Fibroblast of villous mesenchyme (primary cell): ENCODE measurements around the gene LINGO4. TPM values are rescaled to one million over a fixed set of nuclear protein-coding genes. Genes with fewer than 3 reads are reported as not detected.

Source experiments
- DNase-seq: peaks from one replicate; pipeline ENCODE4 v3.0.0-alpha.2; 2010; ENCODE audit warnings: low read depth
- H3K4me3 ChIP-seq: 2 replicates; pipeline ENCODE4 v1.5.1; 2011; ENCODE audit warnings: low read depth, mild to moderate bottlenecking, low read length
- small RNA-seq: library from RNA; depleted of rRNA; stranded (forward); fragments of <200 nt; gene quantifications from one replicate; pipeline ENCODE3, GENCODE V24; 2012
- total RNA-seq: library from RNA; depleted of rRNA; stranded (reverse); fragments of >200 nt; gene quantifications from 2 replicates; pipeline ENCODE4 v1.2.3, GENCODE V29; 2012
- TF ChIP-seq, protein P1 (sequence below): IDR thresholded peaks from 2 replicates; pipeline ENCODE4 v1.5.1; 2012; ENCODE audit warnings: low read depth, mild to moderate bottlenecking, low read length; ENCODE audit not compliant: insufficient read depth

LINGO4 gene
- total RNA-seq, 1 donor: not detected

DNA sequence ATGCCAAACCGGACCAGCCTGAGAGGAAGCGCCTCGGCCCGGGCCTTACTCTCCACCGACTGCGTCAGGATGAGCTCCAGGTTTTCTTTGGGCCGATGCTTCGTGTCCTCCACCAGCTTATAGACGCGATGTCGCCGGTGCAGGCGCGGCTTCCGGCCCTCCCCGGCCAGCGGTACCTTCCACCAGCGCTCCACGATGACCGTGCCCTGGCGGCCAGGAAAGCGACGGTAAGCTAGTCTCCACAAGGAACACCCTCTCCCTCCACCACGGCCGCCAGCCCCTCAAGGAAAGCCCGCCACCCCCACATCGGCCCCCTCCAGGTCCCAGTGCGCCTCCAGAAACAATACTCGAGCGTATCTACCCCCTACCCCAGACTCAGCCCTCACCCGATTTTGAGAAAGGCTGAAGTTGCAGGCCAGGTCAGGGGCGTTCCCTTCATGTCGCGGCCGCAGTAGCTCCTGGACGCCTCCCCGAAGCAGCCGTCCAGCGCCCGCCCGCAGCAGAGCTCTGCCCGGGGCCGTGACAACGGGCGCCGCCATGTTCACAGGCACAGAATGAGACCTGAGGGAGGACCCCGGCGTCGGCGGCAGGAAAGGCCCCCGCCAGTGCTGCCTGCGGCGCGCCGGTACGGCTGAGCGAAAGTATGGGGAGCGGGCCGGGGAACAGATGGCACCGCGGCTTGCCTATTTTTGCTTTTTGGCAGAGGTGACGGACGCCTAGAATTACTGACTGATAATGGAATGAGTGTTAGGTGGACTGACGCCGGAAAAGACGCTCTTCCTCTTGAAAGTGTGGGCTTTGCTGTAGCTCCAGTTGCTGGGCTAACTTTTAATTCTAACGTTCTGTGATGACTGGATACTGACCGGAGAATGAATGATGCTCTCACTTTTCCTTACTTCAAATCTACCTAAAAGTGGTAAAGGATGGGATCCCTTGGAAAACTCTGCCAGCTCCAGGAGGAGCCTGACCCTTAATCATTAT, 42.0 kb downstream of the LINGO4 start, which contains the start of gene MRPL9:
MRPL9 (minus strand) TSS at position 556 of the 981 bp plus-strand sequence; CDS start at position 539, 17 bp downstream.
- TF ChIP-seq, protein P1, sequence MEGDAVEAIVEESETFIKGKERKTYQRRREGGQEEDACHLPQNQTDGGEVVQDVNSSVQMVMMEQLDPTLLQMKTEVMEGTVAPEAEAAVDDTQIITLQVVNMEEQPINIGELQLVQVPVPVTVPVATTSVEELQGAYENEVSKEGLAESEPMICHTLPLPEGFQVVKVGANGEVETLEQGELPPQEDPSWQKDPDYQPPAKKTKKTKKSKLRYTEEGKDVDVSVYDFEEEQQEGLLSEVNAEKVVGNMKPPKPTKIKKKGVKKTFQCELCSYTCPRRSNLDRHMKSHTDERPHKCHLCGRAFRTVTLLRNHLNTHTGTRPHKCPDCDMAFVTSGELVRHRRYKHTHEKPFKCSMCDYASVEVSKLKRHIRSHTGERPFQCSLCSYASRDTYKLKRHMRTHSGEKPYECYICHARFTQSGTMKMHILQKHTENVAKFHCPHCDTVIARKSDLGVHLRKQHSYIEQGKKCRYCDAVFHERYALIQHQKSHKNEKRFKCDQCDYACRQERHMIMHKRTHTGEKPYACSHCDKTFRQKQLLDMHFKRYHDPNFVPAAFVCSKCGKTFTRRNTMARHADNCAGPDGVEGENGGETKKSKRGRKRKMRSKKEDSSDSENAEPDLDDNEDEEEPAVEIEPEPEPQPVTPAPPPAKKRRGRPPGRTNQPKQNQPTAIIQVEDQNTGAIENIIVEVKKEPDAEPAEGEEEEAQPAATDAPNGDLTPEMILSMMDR: peak; percentile 9
- H3K4me3 ChIP-seq: peak within 1 kb of the TSS; percentile 95
- peak; percentile 75 for DNase-seq

DNA sequence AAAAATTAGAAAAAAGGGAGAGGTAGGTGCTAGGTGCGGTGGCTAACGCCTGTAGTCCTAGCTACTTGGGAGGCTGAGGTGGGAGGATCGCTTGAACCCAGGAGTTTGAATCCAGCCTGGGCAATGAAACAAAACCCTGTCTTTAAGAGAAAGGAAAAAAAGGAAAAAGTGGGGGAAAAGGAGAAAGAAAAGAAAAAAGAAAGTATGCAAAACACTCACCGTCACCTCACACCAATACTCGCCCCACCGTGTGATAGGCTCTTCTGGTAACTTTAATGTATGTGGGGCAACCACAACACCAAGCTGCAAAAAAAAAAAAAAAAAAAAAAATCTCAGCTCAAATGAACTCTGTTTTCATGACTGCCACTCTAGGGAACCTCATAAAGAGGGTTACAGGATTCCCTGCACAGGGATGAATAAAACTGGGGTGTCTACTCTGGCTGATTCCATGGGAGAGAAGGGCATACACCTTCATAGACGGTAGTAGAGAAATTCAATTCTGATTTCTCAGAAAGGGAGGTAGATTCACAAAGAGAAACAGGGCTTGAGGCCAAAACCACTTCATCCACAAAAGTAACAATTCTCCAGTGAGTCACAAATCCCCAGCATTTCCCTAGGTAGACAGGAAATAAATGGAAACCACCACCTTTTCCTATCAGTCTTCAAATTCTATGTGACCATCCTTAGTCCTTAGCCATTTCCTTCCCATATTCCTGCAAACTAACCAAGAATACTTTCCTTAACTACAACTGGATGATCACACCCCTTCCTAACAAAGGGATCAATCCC, 44.4 kb downstream of the LINGO4 start:
- no peak for DNase-seq
- H3K4me3 ChIP-seq: no peak overlapping the region
- TF ChIP-seq, protein P1: no peak

DNA sequence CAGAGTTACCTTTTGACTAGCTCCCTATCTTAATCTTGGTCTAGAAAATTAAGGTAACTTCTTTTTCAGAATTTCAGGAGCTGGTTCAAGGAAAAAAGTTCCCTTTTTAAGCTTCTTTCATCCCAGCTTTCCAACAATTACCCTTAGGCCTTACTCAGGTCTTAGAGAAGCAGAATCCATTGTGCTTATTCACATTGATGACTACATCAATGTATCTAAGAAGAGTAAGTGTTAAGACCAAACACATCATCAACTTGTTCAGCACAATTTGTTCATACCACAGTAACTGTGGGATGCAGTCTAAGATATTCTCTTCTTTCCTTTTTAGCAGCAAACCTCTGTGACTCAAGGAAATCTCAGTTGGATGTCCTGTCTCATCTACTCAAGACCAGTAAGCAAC, 46.0 kb downstream of the LINGO4 start:
- TF ChIP-seq, protein P1: no peak
- no peak overlapping the region for H3K4me3 ChIP-seq
- no peak for DNase-seq

DNA sequence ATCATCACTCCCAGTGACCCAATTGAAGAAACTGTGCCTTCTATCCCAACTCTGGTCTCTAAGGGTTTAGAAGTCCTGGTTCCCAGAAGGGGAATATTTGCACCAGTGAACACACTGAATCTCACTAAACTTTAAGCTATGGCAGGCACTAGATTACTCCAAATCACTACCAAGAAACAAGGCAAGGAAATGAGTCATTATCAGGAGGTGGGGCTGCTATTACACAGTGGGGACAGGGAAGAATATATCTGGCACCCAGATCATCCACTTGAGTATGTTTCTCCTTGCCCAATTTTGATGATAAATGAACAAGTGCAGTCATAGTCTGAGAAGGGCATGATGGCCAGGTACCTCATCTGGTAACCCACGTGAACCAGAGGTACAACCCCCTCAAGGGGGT, 48.9 kb downstream of the LINGO4 start:
- DNase-seq: peak; percentile 9
- TF ChIP-seq, protein P1: no peak
- H3K4me3 ChIP-seq: no peak overlapping the region

Small RNAs within 50 kb of the gene (small RNA-seq; reads per million reads assigned to genes)
- not detected for gene RF00019

Other genes starting within 250 kb of the LINGO4 start
- 26.7 and 34.5 TPM in 2 replicates for gene SNX27, start 193.4 kb downstream of the LINGO4 start, total RNA-seq
- gene CELF3, start 88.6 kb downstream of the LINGO4 start, total RNA-seq: not detected in 2 replicates
- gene RIIAD1, start 83.9 kb downstream of the LINGO4 start, total RNA-seq: 0.64 TPM in 1 of 2 replicates, not detected in the other
- gene MRPL9, start 41.9 kb downstream of the LINGO4 start, total RNA-seq: 91.5 and 95.7 TPM in 2 replicates
- gene TDRKH, start 14.9 kb downstream of the LINGO4 start, total RNA-seq: 0.64 and 1.7 TPM in 2 replicates
- under 0.01 TPM in 1 of 2 replicates, not detected in the other for gene RORC, start 26.4 kb upstream of the LINGO4 start, total RNA-seq
- gene C2CD4D, start 34.4 kb upstream of the LINGO4 start, total RNA-seq: not detected in 2 replicates
- gene THEM5, start 48.3 kb upstream of the LINGO4 start, total RNA-seq: not detected in 2 replicates
- gene THEM4, start 104.1 kb upstream of the LINGO4 start, total RNA-seq: 9.1 and 9.7 TPM in 2 replicates
- gene S100A10, start 188.4 kb upstream of the LINGO4 start, total RNA-seq: 70.0 and 70.2 TPM in 2 replicates
- 126 and 197 TPM in 2 replicates for gene S100A11, start 231.6 kb upstream of the LINGO4 start, total RNA-seq